Panc1 (cell line): Measurements from ENCODE around the gene AP1AR. TPM values are rescaled to one million over a fixed set of nuclear protein-coding genes. Genes with fewer than 3 reads are reported as not detected.
A peak's percentile ranks its signal among the peaks of the same experiment; 100 is the strongest.

ENCODE experiments used
- ATAC-seq: fragments of 200-7000 bp; cut with Tn5 transposase; 2 replicates; pipeline ENCODE4 v1.9.1; 2020; ENCODE audit warnings: mild to moderate bottlenecking, moderate library complexity
- BruUV-seq: library from RNA; stranded (reverse); fragments of 400-500 nt; replicated peaks from 2 replicates; lab custom pipeline; 2021; lab: Mats Ljungman, UMichigan
- CTCF ChIA-PET: fragments of 300-600 bp; sonication (Branson Sonifier 250); formaldehyde crosslinking; loops from one replicate; lab custom pipeline; 2022; ENCODE audit warnings: antibody characterized with exemption; lab: Charles Lee
- POLR2A ChIA-PET: fragments of 300-600 bp; sonication (Branson Sonifier 250); formaldehyde crosslinking; loops from one replicate; lab custom pipeline; 2022; ENCODE audit warnings: antibody characterized with exemption; lab: Charles Lee
- DNase-seq: peaks from one replicate; pipeline ENCODE4 v3.0.0-alpha.2; 2010; ENCODE audit warnings: low read depth, low spot score
- H3K27ac ChIP-seq: 2 replicates; pipeline ENCODE4 v1.5.1; 2011; ENCODE audit warnings: mild to moderate bottlenecking, low read length, inconsistent platforms
- H3K27me3 ChIP-seq: fragments of 200-500 bp; sonication (Bioruptor generic); 2 replicates; pipeline ENCODE4 v1.6.0; 2014; ENCODE audit warnings: low read length, inconsistent platforms; ENCODE audit not compliant: control insufficient read depth, insufficient read depth
- H3K36me3 ChIP-seq: fragments of 200-500 bp; sonication (Bioruptor generic); 2 replicates; pipeline ENCODE4 v1.5.1; 2014; ENCODE audit warnings: inconsistent platforms, mild to moderate bottlenecking, low read length, moderate library complexity; ENCODE audit not compliant: control insufficient read depth, insufficient read depth
- H3K4me1 ChIP-seq: 2 replicates; pipeline ENCODE4 v1.5.1; 2011; ENCODE audit warnings: inconsistent platforms, mild to moderate bottlenecking, low read length, moderate library complexity; ENCODE audit not compliant: control insufficient read depth, insufficient read depth
- H3K4me3 ChIP-seq, 2 experiments: 2 replicates each; pipeline ENCODE4 v1.5.1; 2011 to 2012; ENCODE audit warnings: low read depth in 2 of 2, low read length in 2 of 2, mild to moderate bottlenecking in 2 of 2, inconsistent platforms in 1 of 2, moderate library complexity in 1 of 2
- H3K9me3 ChIP-seq: fragments of 200-500 bp; sonication (Bioruptor generic); 2 replicates; pipeline ENCODE4 v1.5.1; 2014; ENCODE audit warnings: low read depth, mild to moderate bottlenecking, inconsistent platforms, low read length, moderate library complexity; ENCODE audit not compliant: control insufficient read depth, insufficient read depth
- POLR2AphosphoS5 ChIP-seq: IDR thresholded peaks from 2 replicates; pipeline ENCODE4 v1.6.1; 2012; ENCODE audit warnings: mild to moderate bottlenecking, low read depth, low read length, moderate library complexity
- SIN3A ChIP-seq: IDR thresholded peaks from 2 replicates; pipeline ENCODE4 v1.6.1; 2012; ENCODE audit warnings: low read depth, mild to moderate bottlenecking, low read length, moderate library complexity, borderline replicate concordance; ENCODE audit not compliant: insufficient read depth
- TCF7L2 ChIP-seq: IDR thresholded peaks from 2 replicates; pipeline ENCODE4 v1.6.1; 2011; ENCODE audit warnings: mild to moderate bottlenecking, low read depth, low read length, inconsistent platforms
- in situ Hi-C: cut with HindIII; loops from 2 replicates; pipeline ENCODE4 v1.10.0; 2016; ENCODE audit warnings: low sequenced_read_pairs, low pct_unique_long_range_greater_than_20kb
- intact Hi-C: fragments of 100-400 bp; cut with micrococcal nuclease; formaldehyde crosslinking; loops from one replicate; pipeline ENCODE4 v1.10.0; 2022; ENCODE audit not compliant: unreplicated experiment
- total RNA-seq: library from RNA; stranded (reverse); gene quantifications from one replicate; pipeline ENCODE4 v1.2.1, GENCODE V29; 2021; ENCODE audit not compliant: unreplicated experiment
- TF ChIP-seq, protein P1 (sequence below): fragments of 450-650 bp; IDR thresholded peaks from 2 replicates; pipeline ENCODE4 v1.5.1; 2017; ENCODE audit warnings: mild to moderate bottlenecking
- TF ChIP-seq, protein P2 (sequence below), 2 experiments: IDR thresholded peaks; 2 replicates each; pipeline ENCODE4 v1.6.1; 2011 to 2012; ENCODE audit warnings: low read depth in 2 of 2, control low read depth in 1 of 2, low read length in 1 of 2, mild to moderate bottlenecking in 1 of 2, moderate library complexity in 1 of 2; ENCODE audit not compliant: insufficient read depth in 1 of 2

Gene AP1AR
- total RNA-seq, 1 experiment from 2014 or later = 18.9 TPM

DNA sequence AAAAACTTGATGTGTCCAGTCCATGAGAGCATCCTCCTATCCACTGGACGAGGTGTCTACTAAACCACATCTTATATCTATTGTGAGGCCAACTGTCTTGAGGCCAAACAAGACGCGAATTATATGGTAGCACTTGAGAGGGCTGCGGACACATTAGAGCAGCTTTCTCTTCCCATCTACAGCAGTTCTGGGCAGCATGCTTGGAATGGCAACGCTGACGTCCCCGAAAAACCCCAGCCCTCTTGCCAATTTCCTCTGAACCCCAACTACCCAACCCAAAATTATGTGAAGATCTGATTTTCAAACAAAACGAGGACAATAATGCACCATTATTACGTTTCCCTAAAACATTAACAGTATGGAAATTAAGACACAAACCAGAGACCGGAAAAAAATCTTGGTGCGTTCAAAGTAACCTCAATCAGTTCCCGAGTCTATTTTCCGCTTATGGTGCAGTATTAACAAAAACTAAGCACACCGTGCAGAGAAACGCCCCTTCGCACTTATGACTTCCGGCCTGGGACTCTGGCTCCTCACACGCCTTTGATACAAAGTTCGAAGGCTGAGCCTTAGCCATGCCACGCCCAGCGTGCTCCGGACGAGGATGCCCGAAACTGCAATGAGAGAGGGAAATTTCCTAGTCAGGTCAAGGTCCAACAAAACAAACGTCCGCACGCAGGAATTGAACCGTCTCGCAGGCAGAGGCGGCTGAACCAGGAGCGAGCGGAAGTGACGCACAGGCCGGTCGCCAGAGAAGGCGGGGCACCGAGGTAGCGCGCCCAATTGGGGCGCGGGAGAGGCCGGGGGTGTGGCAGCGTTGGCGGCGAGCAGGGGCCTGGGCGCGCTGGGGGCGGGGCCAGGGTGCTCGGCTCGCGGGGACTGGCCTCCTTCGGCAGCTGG lies 458 bp upstream of the AP1AR start:
- no peaks in the 10 kb centered on the region for H3K27me3 ChIP-seq
- peak; percentile 97 for ATAC-seq
- ChIA-PET POLR2A (no interaction called here), CTCF (no interaction called here)
- H3K4me3 ChIP-seq = peak overlapping the region; percentile 72 to 89
- H3K36me3 ChIP-seq = peaks cover 2% of the 10 kb centered on the region; the same call in 1 of the 2 replicates
- intact Hi-C loops = no loop called here
- no peaks in the 10 kb centered on the region for H3K9me3 ChIP-seq
- TSS peak; percentile 94 for BruUV-seq
- peak; percentile 91 for DNase-seq
- in situ Hi-C loops = no loop called here
- H3K4me1 ChIP-seq = no peaks in the 10 kb centered on the region; the same call in 1 of the 2 replicates
- peak overlapping the region; percentile 95 for H3K27ac ChIP-seq
- TF ChIP-seq POLR2AphosphoS5 = peak; percentile 58
- TF ChIP-seq, protein P1, sequence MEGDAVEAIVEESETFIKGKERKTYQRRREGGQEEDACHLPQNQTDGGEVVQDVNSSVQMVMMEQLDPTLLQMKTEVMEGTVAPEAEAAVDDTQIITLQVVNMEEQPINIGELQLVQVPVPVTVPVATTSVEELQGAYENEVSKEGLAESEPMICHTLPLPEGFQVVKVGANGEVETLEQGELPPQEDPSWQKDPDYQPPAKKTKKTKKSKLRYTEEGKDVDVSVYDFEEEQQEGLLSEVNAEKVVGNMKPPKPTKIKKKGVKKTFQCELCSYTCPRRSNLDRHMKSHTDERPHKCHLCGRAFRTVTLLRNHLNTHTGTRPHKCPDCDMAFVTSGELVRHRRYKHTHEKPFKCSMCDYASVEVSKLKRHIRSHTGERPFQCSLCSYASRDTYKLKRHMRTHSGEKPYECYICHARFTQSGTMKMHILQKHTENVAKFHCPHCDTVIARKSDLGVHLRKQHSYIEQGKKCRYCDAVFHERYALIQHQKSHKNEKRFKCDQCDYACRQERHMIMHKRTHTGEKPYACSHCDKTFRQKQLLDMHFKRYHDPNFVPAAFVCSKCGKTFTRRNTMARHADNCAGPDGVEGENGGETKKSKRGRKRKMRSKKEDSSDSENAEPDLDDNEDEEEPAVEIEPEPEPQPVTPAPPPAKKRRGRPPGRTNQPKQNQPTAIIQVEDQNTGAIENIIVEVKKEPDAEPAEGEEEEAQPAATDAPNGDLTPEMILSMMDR = no peak
- TF ChIP-seq TCF7L2 = peak; percentile 31

DNA sequence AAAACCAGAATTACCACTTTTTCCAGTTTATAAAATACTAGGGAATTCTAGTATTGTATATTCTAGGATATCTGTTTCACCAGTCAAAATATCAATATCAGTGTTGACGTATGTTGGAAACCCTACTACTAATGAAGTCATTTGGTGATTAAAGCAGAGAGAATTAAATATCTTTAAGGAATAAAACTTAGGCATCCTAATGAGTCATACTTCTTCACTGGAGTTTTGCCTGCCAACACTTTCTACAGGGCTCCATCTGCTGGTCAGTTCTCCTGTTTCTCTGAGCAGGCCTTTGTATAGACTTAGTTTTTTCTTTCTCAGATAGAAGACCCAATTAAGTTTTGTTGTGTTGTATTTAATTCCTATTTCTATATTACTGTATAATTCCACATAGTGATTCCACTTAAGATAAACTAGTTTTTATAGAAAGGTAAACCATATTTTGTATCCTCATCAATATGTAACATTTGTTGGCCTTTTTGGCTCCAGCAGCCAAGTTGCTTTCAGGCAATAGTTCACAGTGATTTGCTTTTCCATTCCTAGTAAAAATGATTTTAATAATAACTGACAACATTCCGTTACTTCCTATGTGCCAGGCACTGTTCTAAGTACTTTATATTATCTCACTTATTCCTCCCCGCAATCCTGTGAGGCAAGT lies 3.5 kb downstream of the AP1AR start:
- BruUV-seq = no TSS peak
- Histone ChIP-seq H3K4me3 (no peak overlapping the region), H3K27ac (no peak overlapping the region)

More for the DNA sequence above, 3.5 kb downstream of the AP1AR start:
- H3K4me1 ChIP-seq = no peaks in the 10 kb centered on the region; the same call in 1 of the 2 replicates
- in situ Hi-C loops (no loop called here), intact Hi-C loops (loop anchor here (1.0 kb wide), 1 partner anchor 136 kb away; no protein-coding TSS in a partner anchor)
- H3K36me3 ChIP-seq = peaks cover 2% of the 10 kb centered on the region; the same call in 1 of the 2 replicates
- no peaks in the 10 kb centered on the region for H3K9me3 ChIP-seq
- POLR2A ChIA-PET = interaction anchor here (0.6 kb wide), 1 partner anchor 99 kb away, joined by 9 read pairs; no protein-coding TSS in a partner anchor
- H3K27me3 ChIP-seq = no peaks in the 10 kb centered on the region
- DNase-seq (peak; percentile 50), ATAC-seq (no peak)
- TF ChIP-seq, protein P2, sequence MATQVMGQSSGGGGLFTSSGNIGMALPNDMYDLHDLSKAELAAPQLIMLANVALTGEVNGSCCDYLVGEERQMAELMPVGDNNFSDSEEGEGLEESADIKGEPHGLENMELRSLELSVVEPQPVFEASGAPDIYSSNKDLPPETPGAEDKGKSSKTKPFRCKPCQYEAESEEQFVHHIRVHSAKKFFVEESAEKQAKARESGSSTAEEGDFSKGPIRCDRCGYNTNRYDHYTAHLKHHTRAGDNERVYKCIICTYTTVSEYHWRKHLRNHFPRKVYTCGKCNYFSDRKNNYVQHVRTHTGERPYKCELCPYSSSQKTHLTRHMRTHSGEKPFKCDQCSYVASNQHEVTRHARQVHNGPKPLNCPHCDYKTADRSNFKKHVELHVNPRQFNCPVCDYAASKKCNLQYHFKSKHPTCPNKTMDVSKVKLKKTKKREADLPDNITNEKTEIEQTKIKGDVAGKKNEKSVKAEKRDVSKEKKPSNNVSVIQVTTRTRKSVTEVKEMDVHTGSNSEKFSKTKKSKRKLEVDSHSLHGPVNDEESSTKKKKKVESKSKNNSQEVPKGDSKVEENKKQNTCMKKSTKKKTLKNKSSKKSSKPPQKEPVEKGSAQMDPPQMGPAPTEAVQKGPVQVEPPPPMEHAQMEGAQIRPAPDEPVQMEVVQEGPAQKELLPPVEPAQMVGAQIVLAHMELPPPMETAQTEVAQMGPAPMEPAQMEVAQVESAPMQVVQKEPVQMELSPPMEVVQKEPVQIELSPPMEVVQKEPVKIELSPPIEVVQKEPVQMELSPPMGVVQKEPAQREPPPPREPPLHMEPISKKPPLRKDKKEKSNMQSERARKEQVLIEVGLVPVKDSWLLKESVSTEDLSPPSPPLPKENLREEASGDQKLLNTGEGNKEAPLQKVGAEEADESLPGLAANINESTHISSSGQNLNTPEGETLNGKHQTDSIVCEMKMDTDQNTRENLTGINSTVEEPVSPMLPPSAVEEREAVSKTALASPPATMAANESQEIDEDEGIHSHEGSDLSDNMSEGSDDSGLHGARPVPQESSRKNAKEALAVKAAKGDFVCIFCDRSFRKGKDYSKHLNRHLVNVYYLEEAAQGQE (IDR thresholded peaks at IDR 0.05; ENCODE audit: insufficient read depth in 1 of 2, low read depth in 2 of 2, low read length in 1 of 2) = no peak
- TF ChIP-seq TCF7L2 = no peak
- no peak for TF ChIP-seq POLR2AphosphoS5
- TF ChIP-seq SIN3A = no peak
- TF ChIP-seq, protein P1 = peak; percentile 64; the same call in 1 of the 2 replicates
- CTCF ChIA-PET = interaction anchor here (0.9 kb wide), 1 partner anchor 159 kb away, joined by 3 read pairs; no protein-coding TSS in a partner anchor
